HL-60 (cell line): Measurements from ENCODE around the gene KSR2.
A peak's percentile ranks its signal among the peaks of the same experiment; 100 is the strongest.
"Not testable (repeated sequence)": the region's sequence is repeated elsewhere in the genome, so short reads cannot be mapped to it uniquely, and the experiment has no call there.

ENCODE experiments used
- DNase-seq, 2 experiments: peaks; one replicate each; pipeline ENCODE4 v3.0.0-alpha.2; 2010 to 2020; ENCODE audit warnings: low read depth in 1 of 2, low spot score in 1 of 2
- H3K27ac ChIP-seq: fragments of 250-450 bp; sonication (Bioruptor Pico); replicated peaks from 2 replicates; pipeline ENCODE4 v1.5.1; 2020; ENCODE audit warnings: mild to moderate bottlenecking, moderate library complexity
- H3K27me3 ChIP-seq: fragments of 250-450 bp; sonication (Bioruptor Pico); 2 replicates; pipeline ENCODE4 v1.5.1; 2021; ENCODE audit warnings: mild to moderate bottlenecking, moderate library complexity; ENCODE audit not compliant: insufficient read depth, poor library complexity, severe bottlenecking
- H3K4me3 ChIP-seq: replicated peaks from 2 replicates; pipeline ENCODE4 v1.5.1; 2011; ENCODE audit warnings: mild to moderate bottlenecking, control low read depth, low read length; ENCODE audit not compliant: insufficient read depth
- CTCF ChIP-seq: IDR thresholded peaks from one replicate; pipeline ENCODE4 v1.5.1; 2011; ENCODE audit warnings: low read length, control low read depth, inconsistent platforms; ENCODE audit not compliant: insufficient read depth
- GABPA ChIP-seq: IDR thresholded peaks from 2 replicates; pipeline ENCODE4 v1.6.1; 2012; ENCODE audit warnings: low read depth
- POLR2AphosphoS5 ChIP-seq: IDR thresholded peaks from 2 replicates; pipeline ENCODE4 v1.6.1; 2012; ENCODE audit warnings: low read depth
- REST ChIP-seq: IDR thresholded peaks from 2 replicates; pipeline ENCODE4 v1.6.1; 2012; ENCODE audit warnings: low read depth; ENCODE audit not compliant: insufficient replicate concordance
- SPI1 ChIP-seq: IDR thresholded peaks from 2 replicates; pipeline ENCODE4 v1.6.1; 2012; ENCODE audit warnings: low read depth, mild to moderate bottlenecking, borderline replicate concordance

Gene KSR2

DNA sequence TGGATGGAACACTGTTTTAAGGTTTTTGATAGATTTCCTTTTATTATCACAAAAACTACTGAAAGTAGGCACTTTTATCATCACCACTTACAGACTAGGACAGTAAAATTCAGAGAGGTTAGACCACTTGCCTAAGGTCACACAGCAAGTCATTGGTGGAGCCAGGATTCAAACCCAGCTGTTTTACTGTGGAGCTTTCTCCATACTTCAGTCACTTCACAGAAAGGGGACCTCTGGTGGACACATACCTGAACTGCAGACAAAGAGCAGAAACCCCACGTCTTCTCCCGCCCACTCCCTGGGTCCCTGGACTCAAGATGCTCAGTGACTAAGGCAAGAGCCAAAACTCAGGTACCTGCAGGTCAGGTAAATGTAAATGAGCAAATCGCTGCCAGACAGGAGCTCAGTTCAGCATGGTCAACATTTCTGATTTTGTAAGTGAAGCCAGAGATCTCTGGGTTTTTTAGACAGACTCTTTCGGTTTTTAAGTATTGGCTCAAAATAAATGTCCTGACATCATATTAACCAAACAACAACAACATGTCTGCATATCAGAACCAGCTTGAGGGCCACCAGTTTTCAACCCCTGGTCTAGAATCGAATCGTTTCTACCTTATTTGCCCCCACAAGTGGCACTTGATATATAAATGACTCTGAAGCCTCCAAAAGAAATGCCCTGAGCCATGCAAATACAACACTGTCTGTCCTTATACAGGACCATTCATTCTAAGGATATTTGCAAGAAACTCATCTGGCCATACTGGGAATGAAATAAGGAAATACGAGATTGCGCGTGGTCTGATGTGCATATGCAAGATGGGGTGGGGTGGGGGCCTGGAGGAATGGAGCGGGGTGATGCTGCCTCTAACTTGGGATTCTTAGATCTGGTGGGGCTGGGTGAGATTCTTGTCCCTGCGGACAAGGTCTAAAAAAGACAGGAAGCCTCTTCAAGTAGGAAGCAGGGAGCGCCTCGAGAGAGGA, 110.9 kb downstream of the KSR2 start:
- peak; percentile 23 to 46 for DNase-seq
- no peaks in the 10 kb centered on the region for H3K27me3 ChIP-seq
- TF ChIP-seq CTCF (peak; percentile 48), GABPA (no peak)
- no peak overlapping the region for H3K4me3 ChIP-seq
- no peak overlapping the region for H3K27ac ChIP-seq

DNA sequence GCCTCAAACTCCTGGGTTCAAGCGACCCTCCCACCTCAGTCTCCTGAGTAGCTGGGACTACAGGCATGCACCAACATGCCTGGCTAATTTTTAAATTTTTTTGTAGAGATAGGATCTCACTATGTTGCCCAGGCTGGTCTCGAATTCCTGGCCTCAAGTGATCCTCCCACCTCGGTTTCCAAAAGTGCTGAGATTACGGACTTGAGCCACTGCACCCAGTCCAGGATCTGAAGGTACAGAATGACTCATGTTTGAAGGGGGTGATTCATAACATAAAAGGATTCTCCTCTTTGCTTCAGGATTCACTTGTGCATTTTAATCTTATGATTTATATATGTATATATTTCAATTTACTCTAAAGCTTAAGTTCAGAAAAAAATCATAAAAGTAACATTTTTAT, 111.7 kb downstream of the KSR2 start:
- H3K27me3 ChIP-seq, H3K27ac ChIP-seq, H3K4me3 ChIP-seq, DNase-seq: not testable (repeated sequence)

DNA sequence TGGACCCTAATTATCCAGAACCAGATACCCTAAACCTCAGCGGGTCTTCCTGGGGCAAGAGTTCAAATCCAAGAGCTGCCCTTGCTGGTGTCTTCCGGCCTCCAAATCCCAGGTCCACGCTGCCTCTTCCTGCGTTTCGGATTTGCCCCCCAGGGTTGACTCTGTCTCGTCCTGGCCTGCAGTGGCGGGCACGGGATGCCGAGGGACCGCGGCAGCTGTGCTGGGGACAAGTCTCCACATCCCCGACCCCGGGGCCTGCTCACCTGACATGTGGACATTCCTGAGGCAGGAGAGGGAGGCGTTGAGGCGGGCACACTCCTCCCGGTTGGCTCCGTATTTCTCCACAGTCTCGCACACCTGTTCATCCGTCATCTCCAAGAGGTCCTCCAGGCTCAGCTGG, 113.6 kb downstream of the KSR2 start:
- Histone ChIP-seq H3K27ac (no peak overlapping the region), H3K4me3 (no peak overlapping the region), H3K27me3 (no peaks in the 10 kb centered on the region)
- no peak for DNase-seq
- TF ChIP-seq CTCF (no peak), REST (no peak), SPI1 (no peak), GABPA (no peak), POLR2AphosphoS5 (no peak)

DNA sequence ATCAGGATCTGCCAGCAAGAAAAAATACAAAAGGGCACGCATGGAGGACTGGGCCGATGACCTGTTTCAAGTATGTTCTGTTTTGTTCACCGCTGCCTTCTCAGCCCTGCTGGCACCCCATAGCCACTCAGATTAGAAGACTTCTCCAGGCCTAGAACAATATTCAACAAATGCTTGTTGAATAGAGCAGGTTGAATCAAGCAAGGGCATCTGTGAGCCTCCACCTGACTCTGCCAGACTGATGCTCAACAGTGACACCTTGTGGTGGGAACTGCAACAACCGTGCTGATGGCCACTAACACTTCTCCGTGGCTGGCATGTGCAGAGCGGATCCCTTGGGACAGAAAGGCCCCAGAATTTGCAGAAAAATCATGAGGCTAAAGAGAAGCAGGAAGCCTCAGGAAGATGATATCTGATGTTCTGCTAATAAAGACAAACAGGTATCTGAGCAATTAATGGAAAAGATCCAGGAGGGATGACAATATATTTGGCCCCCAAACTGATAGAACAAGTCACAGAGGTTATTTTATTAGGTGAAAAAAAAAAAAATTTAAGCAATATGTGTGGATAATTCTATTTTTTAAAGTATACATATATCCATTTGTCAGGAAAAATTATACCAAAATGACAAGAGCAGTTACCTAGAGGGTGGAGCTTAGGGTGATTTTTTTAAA, 114.3 kb downstream of the KSR2 start:
- H3K4me3 ChIP-seq: no peak overlapping the region
- H3K27me3 ChIP-seq: no peaks in the 10 kb centered on the region
- peak; percentile 51 to 59 for DNase-seq
- H3K27ac ChIP-seq: no peak overlapping the region
- TF ChIP-seq POLR2AphosphoS5 (no peak), REST (no peak), SPI1 (no peak), GABPA (no peak), CTCF (peak; percentile 78)
